K562 (cell line): ENCODE data around the gene SESN2. TPM values are rescaled to one million over a fixed set of nuclear protein-coding genes. Genes with fewer than 3 reads are reported as not detected.

Source experiments
- ATF4 ChIP-seq: fragments of 450-650 bp; formaldehyde crosslinking; IDR thresholded peaks from 2 replicates; pipeline ENCODE4 v1.4.0; 2022; ENCODE audit warnings: mild to moderate bottlenecking, moderate library complexity
- COPS2 ChIP-seq: fragments of 450-650 bp; conservative IDR thresholded peaks from 2 replicates; pipeline ENCODE4 v1.6.1; 2016; ENCODE audit warnings: mild to moderate bottlenecking, moderate library complexity
- DMBX1 ChIP-seq: fragments of 250-450 bp; sonication (Bioruptor Pico); IDR thresholded peaks from 2 replicates; pipeline ENCODE4 v1.8.0; 2022; ENCODE audit warnings: inconsistent platforms, mild to moderate bottlenecking, moderate library complexity, borderline replicate concordance
- E2F4 ChIP-seq: sonication (generic); formaldehyde crosslinking; IDR thresholded peaks from 2 replicates; pipeline ENCODE4 v1.8.0; 2022; ENCODE audit warnings: mild to moderate bottlenecking, low read depth, missing genetic modification reagents
- ERF ChIP-seq: fragments of 450-650 bp; formaldehyde crosslinking; IDR thresholded peaks from 2 replicates; pipeline ENCODE4 v1.4.0; 2020; ENCODE audit warnings: mild to moderate bottlenecking, mixed read lengths
- EWSR1 ChIP-seq: fragments of 450-650 bp; IDR thresholded peaks from 2 replicates; pipeline ENCODE4 v1.6.1; 2018; ENCODE audit warnings: borderline replicate concordance, mild to moderate bottlenecking, low read depth, moderate library complexity; ENCODE audit not compliant: partially characterized antibody
- FIP1L1 ChIP-seq: fragments of 200-400 bp; formaldehyde crosslinking; IDR thresholded peaks from 2 replicates; pipeline ENCODE4 v1.6.1; 2018; ENCODE audit warnings: mild to moderate bottlenecking, low read depth, low read length; ENCODE audit not compliant: poor library complexity, severe bottlenecking
- FOXA3 ChIP-seq, 2 experiments: fragments of 450-650 bp in 1 of 2; sonication (generic) in 1 of 2; formaldehyde crosslinking; IDR thresholded peaks in 1 of 2; conservative IDR thresholded peaks in 1 of 2; 2 replicates each; pipeline versions ENCODE4 v1.4.0 to v1.8.0; 2020 to 2022; ENCODE audit warnings: mild to moderate bottlenecking in 2 of 2, missing genetic modification reagents in 1 of 2
- FOXP4 ChIP-seq: sonication (generic); formaldehyde crosslinking; IDR thresholded peaks from 2 replicates; pipeline ENCODE4 v1.8.0; 2022; ENCODE audit warnings: mild to moderate bottlenecking, missing genetic modification reagents, borderline replicate concordance
- HMG20A ChIP-seq: fragments of 450-650 bp; formaldehyde crosslinking; conservative IDR thresholded peaks from 2 replicates; pipeline ENCODE4 v1.4.0; 2020; ENCODE audit warnings: mild to moderate bottlenecking, mixed read lengths
- HOXB6 ChIP-seq: fragments of 250-450 bp; sonication (Bioruptor Pico); IDR thresholded peaks from 2 replicates; pipeline ENCODE4 v1.5.1; 2022; ENCODE audit warnings: mild to moderate bottlenecking, borderline replicate concordance
- IRF9 ChIP-seq: fragments of 450-650 bp; IDR thresholded peaks from 2 replicates; pipeline ENCODE4 v1.6.1; 2016; ENCODE audit warnings: missing biosample characterization, missing genetic modification characterization
- KDM2B ChIP-seq: fragments of 250-450 bp; sonication (Bioruptor Pico); IDR thresholded peaks from 2 replicates; pipeline ENCODE4 v1.8.0; 2021; ENCODE audit warnings: mild to moderate bottlenecking, moderate library complexity
- KLF16 ChIP-seq: IDR thresholded peaks from 2 replicates; pipeline ENCODE4 v1.6.1; 2016; ENCODE audit warnings: antibody characterized with exemption
- MIER1 ChIP-seq: fragments of 450-650 bp; IDR thresholded peaks from 2 replicates; pipeline ENCODE4 v1.6.1; 2016; ENCODE audit warnings: antibody characterized with exemption, mild to moderate bottlenecking, low read depth
- NBN ChIP-seq: fragments of 450-650 bp; IDR thresholded peaks from 2 replicates; pipeline ENCODE4 v1.6.1; 2016; ENCODE audit warnings: low read depth, mild to moderate bottlenecking
- PREB ChIP-seq: sonication (generic); formaldehyde crosslinking; IDR thresholded peaks from 2 replicates; pipeline ENCODE4 v1.8.1; 2023; ENCODE audit warnings: mild to moderate bottlenecking, missing genetic modification reagents
- PRMT5 ChIP-seq: sonication (generic); formaldehyde crosslinking; IDR thresholded peaks from 2 replicates; pipeline ENCODE4 v1.5.0; 2020; ENCODE audit warnings: missing genetic modification reagents
- RBM14 ChIP-seq: fragments of 200-400 bp; formaldehyde crosslinking; IDR thresholded peaks from 2 replicates; pipeline ENCODE4 v1.6.1; 2018; ENCODE audit warnings: low read depth, mild to moderate bottlenecking, low read length, moderate library complexity, borderline replicate concordance; ENCODE audit not compliant: insufficient read depth
- RUNX1 ChIP-seq: sonication (generic); IDR thresholded peaks from 2 replicates; pipeline ENCODE4 v1.6.1; 2016; ENCODE audit warnings: antibody characterized with exemption, low read depth
- XRCC5 ChIP-seq: fragments of 200-400 bp; formaldehyde crosslinking; IDR thresholded peaks from 2 replicates; pipeline ENCODE4 v1.6.1; 2017; ENCODE audit warnings: low read depth, mild to moderate bottlenecking, low read length
- ZNF324 ChIP-seq: fragments of 250-450 bp; sonication (Bioruptor Pico); IDR thresholded peaks from 2 replicates; pipeline ENCODE4 v1.4.0; 2020; ENCODE audit warnings: mild to moderate bottlenecking
- ZNF436 ChIP-seq: fragments of 250-450, 450-650 bp; sonication (Bioruptor Pico); formaldehyde crosslinking; IDR thresholded peaks from 2 replicates; pipeline ENCODE4 v1.7.0; 2020; ENCODE audit warnings: mild to moderate bottlenecking
- polyA plus RNA-seq, 8 experiments: library from polyadenylated mRNA; depleted of rRNA in 4 of 8; stranded (reverse) in 5 of 8; unstranded in 3 of 8; fragments of >200 nt; fragmentation: Nextera tagmentation in 2 of 8; fragmentation: Illumina TruSeq in 1 of 8; extraction: Ambion mirVana in 2 of 8; extraction: Trizol in 1 of 8; gene quantifications; 2 replicates each; pipeline versions ENCODE4 v1.2.1 to v1.2.3, GENCODE V29; 2011 to 2014; ENCODE audit warnings: inconsistent platforms in 1 of 8, missing spikeins in 1 of 8
- total RNA-seq, 7 experiments: library from RNA; depleted of rRNA in 6 of 7; stranded (reverse); fragments of >200 nt in 6 of 7; fragmentation: Illumina TruSeq in 2 of 7; extraction: Trizol in 2 of 7; gene quantifications; 2 replicates each; pipeline versions ENCODE4 v1.2.1 to v1.2.3, GENCODE V29; 2011 to 2021; ENCODE audit warnings: low replicate concordance in 1 of 7

The SESN2 gene
- total and polyA plus RNA-seq, 9 of the 15 experiments (the other 6 are each of a cell fraction or from before 2014, with no cell fraction given): 3.7 to 71.3 (median 16.8) TPM

GRCh38 chr1:28246427-28246832 is 12.9 kb upstream of the SESN2 start (continued):
- no peak for TF ChIP-seq FOXP4 (CRISPR knock-in tag)
- TF ChIP-seq FIP1L1: no peak
- TF ChIP-seq HOXB6 (CRISPR knock-in tag): no peak
- TF ChIP-seq KDM2B (CRISPR knock-in tag): no peak
- no peak for TF ChIP-seq PREB
- no peak for TF ChIP-seq DMBX1 (CRISPR knock-in tag)
- no peak for TF ChIP-seq RUNX1
- no peak for TF ChIP-seq ERF (CRISPR knock-in tag)
- TF ChIP-seq XRCC5: no peak
- TF ChIP-seq E2F4: no peak
- no peak for TF ChIP-seq EWSR1
- peak; percentile 99 for TF ChIP-seq IRF9 (tag)
- TF ChIP-seq NBN: no peak
- TF ChIP-seq ZNF324 (CRISPR knock-in tag): no peak
- TF ChIP-seq MIER1: 0 out of 2 replicates have a peak, but pooled peaks have one; percentile 57
- no peak for TF ChIP-seq KLF16
- TF ChIP-seq HMG20A: no peak
- no peak for TF ChIP-seq ZNF436 (CRISPR knock-in tag)
- TF ChIP-seq FOXA3 (CRISPR knock-in tag; conservative IDR thresholded peaks at IDR 0.05 in 1 of 2, IDR thresholded peaks at IDR 0.05 in 1 of 2): 0 out of 4 replicates have a peak, but pooled peaks of 1 of the 2 experiments have one; percentile 15
- no peak for TF ChIP-seq PRMT5 (CRISPR knock-in tag)
- TF ChIP-seq COPS2: no peak
- 0 out of 2 replicates have a peak, but pooled peaks have one; percentile 31 for TF ChIP-seq ATF4 (CRISPR knock-in tag)
- TF ChIP-seq RBM14: no peak
